ENCODE measurements around the gene CACNA1C.

- TF ChIP-seq, protein P1, sequence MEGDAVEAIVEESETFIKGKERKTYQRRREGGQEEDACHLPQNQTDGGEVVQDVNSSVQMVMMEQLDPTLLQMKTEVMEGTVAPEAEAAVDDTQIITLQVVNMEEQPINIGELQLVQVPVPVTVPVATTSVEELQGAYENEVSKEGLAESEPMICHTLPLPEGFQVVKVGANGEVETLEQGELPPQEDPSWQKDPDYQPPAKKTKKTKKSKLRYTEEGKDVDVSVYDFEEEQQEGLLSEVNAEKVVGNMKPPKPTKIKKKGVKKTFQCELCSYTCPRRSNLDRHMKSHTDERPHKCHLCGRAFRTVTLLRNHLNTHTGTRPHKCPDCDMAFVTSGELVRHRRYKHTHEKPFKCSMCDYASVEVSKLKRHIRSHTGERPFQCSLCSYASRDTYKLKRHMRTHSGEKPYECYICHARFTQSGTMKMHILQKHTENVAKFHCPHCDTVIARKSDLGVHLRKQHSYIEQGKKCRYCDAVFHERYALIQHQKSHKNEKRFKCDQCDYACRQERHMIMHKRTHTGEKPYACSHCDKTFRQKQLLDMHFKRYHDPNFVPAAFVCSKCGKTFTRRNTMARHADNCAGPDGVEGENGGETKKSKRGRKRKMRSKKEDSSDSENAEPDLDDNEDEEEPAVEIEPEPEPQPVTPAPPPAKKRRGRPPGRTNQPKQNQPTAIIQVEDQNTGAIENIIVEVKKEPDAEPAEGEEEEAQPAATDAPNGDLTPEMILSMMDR (conservative IDR thresholded peaks at IDR 0.05), result no peak
- TF ChIP-seq ZFX (IDR thresholded peaks at IDR 0.05), result no peak
Observed at GRCh38 chr12:2194060-2194459, 141.3 kb downstream of the CACNA1C start.

All from C4-2B (cell line).